Gastrocnemius medialis (tissue), 4 donors: Measurements from ENCODE around the gene WDR54.

Experiments
- CTCF ChIP-seq, 5 experiments: fragments of 450-650 bp in 3 of 5; fragments of 200-600 bp in 2 of 5; sonication (generic) in 2 of 5; IDR thresholded peaks in 4 of 5; conservative IDR thresholded peaks in 1 of 5; 1 replicate in 4 of 5; 2 replicates in 1 of 5; pipeline ENCODE4 v1.5.1; 2016 to 2019; ENCODE audit warnings: antibody characterized with exemption in 5 of 5, mild to moderate bottlenecking in 3 of 5, moderate library complexity in 3 of 5
- POLR2A ChIP-seq, 2 donors: fragments of 450-650 bp; IDR thresholded peaks; one replicate each; pipeline ENCODE4 v1.6.1; 2017; ENCODE audit warnings: antibody characterized with exemption in 2 of 2, mild to moderate bottlenecking in 2 of 2, moderate library complexity in 2 of 2

DNA sequence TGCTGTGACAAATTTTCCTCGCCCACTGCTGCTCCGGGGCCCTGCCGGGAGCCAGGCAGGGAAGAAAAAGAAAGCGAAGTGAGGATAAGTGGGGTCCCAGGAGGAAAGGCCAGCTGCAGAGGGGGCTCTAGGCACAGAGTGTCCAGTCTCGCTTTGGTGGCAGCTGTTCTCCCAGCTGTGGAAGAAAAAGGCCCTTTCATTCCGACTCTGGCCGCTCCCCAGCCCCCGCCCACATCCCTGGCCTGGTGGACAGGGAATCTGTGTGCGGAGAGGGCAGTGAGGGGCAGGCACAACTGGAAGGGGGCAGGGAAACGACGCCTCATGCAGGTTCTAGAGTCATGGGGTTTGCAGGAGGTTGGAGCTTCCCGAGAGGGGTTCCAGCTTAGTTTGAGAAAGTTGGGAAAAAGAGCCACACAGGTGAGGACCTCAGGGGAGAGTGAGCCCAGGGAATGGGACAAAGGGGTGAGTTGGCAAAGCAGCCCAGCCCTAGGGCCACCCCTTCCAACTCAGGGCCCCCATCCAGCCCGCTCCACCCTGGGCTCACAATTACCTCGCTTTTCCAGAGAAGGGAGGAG is 18.4 kb downstream of the WDR54 start:
- TF ChIP-seq POLR2A (IDR thresholded peaks at IDR 0.05) (no peak), CTCF (IDR thresholded peaks at IDR 0.05 in 4 of 5, conservative IDR thresholded peaks at IDR 0.05 in 1 of 5) (no peak)
